BJ (cell line): ENCODE measurements around the gene CRIP3. TPM values are rescaled to one million over a fixed set of nuclear protein-coding genes. Genes with fewer than 3 reads are reported as not detected.

Experiments
- CTCF ChIA-PET: fragments of 350-600 bp; formaldehyde crosslinking; extraction: SDS; loops from one replicate; lab custom pipeline; 2021; ENCODE audit warnings: antibody characterized with exemption, inconsistent platforms; lab: Yijun Ruan, JAX
- POLR2A ChIA-PET: fragments of 300-600 bp; sonication (Branson Sonifier 250); formaldehyde crosslinking; extraction: SDS; loops from one replicate; lab custom pipeline; 2021; ENCODE audit warnings: antibody characterized with exemption; lab: Charles Lee
- DNase-seq: peaks from one replicate; pipeline ENCODE4 v3.0.0-alpha.2; 2011; ENCODE audit warnings: low read depth
- H3K27me3 ChIP-seq: 2 replicates; pipeline ENCODE4 v1.6.0; 2011; ENCODE audit warnings: low read length; ENCODE audit not compliant: control insufficient read depth, insufficient read depth
- H3K36me3 ChIP-seq: 2 replicates; pipeline ENCODE4 v1.5.1; 2011; ENCODE audit warnings: low read length; ENCODE audit not compliant: control insufficient read depth, insufficient read depth
- H3K4me3 ChIP-seq: 2 replicates; pipeline ENCODE4 v1.5.1; 2011; ENCODE audit warnings: low read depth, mild to moderate bottlenecking, control low read depth, low read length
- polyA plus RNA-seq: library from polyadenylated mRNA; depleted of rRNA; stranded (reverse); fragments of >200 nt; gene quantifications from 2 replicates; pipeline ENCODE4 v1.2.3, GENCODE V29; 2011
- TF ChIP-seq, protein P1 (sequence below): IDR thresholded peaks from 2 replicates; pipeline ENCODE4 v1.5.1; 2011; ENCODE audit warnings: low read depth, mild to moderate bottlenecking, control low read depth, inconsistent platforms, low read length, moderate library complexity; ENCODE audit not compliant: insufficient read depth

Gene CRIP3
- polyA plus RNA-seq, 1 experiment, result not detected

GRCh38 chr6:43284991-43285781, 23.4 kb downstream of the CRIP3 start:
- no peak for DNase-seq
- H3K27me3 ChIP-seq, result peaks cover 7% of the 10 kb centered on the region
- ChIA-PET CTCF (no interaction called here), POLR2A (no interaction called here)
- no peak overlapping the region for H3K4me3 ChIP-seq
- no peaks in the 10 kb centered on the region for H3K36me3 ChIP-seq
- TF ChIP-seq, protein P1, sequence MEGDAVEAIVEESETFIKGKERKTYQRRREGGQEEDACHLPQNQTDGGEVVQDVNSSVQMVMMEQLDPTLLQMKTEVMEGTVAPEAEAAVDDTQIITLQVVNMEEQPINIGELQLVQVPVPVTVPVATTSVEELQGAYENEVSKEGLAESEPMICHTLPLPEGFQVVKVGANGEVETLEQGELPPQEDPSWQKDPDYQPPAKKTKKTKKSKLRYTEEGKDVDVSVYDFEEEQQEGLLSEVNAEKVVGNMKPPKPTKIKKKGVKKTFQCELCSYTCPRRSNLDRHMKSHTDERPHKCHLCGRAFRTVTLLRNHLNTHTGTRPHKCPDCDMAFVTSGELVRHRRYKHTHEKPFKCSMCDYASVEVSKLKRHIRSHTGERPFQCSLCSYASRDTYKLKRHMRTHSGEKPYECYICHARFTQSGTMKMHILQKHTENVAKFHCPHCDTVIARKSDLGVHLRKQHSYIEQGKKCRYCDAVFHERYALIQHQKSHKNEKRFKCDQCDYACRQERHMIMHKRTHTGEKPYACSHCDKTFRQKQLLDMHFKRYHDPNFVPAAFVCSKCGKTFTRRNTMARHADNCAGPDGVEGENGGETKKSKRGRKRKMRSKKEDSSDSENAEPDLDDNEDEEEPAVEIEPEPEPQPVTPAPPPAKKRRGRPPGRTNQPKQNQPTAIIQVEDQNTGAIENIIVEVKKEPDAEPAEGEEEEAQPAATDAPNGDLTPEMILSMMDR, result no peak

GRCh38 chr6:43283905-43284304, 24.7 kb downstream of the CRIP3 start:
- ChIA-PET CTCF (no interaction called here), POLR2A (no interaction called here)
- Histone ChIP-seq H3K36me3 (no peaks in the 10 kb centered on the region), H3K27me3 (peaks cover 7% of the 10 kb centered on the region), H3K4me3 (no peak overlapping the region)
- TF ChIP-seq, protein P1, result no peak
- DNase-seq, result no peak

GRCh38 chr6:43283514-43283901, 25.1 kb downstream of the CRIP3 start:
- POLR2A ChIA-PET, result no interaction called here
- TF ChIP-seq, protein P1, result no peak
- no peak for DNase-seq
- Histone ChIP-seq H3K27me3 (peaks cover 7% of the 10 kb centered on the region), H3K36me3 (no peaks in the 10 kb centered on the region), H3K4me3 (no peak overlapping the region)
- CTCF ChIA-PET, result no interaction called here

DNA sequence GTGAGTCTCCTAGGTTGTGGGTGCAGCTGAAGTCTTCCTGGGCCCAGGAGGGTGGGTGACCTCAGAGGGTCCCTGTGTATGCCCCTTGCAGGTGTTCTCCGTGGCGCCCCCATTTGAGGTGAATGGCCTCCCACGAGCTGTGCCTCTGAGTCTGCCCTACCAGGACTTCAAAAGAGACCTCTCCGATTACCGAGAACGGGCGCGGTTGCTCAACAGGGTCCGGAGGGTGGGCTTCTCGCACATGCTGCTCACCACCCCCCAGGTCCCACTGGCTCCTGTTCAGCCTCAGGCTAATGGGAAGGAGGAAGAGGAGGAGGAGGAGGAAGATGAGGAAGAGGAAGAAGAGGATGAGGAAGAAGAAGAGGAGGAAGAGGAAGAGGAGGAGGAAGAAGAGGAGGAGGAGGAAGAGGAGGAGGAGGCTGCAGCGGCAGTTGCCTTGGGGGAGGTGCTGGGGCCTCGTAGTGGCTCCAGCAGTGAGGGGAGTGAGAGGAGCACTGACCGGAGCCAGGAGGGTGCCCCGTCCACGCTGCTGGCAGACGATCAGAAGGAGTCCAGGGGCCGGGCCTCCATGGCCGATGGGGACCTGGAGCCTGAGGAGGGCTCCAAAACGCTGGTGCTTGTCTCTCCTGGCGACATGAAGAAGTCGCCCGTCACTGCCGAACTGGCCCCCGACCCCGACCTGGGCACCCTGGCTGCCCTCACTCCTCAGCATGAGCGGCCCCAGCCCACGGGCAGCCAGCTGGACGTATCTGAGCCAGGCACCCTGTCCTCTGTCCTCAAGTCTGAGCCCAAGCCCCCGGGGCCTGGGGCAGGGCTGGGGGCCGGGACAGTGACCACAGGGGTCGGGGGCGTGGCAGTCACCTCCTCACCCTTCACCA, 25.8 kb downstream of the CRIP3 start:
- peaks cover 7% of the 10 kb centered on the region for H3K27me3 ChIP-seq
- CTCF ChIA-PET, result interaction anchor here (1.9 kb wide), 1 partner anchor 14 kb away, joined by 5 read pairs; no protein-coding TSS in a partner anchor
- TF ChIP-seq, protein P1, result no peak
- H3K4me3 ChIP-seq, result no peak overlapping the region
- H3K36me3 ChIP-seq, result no peaks in the 10 kb centered on the region
- POLR2A ChIA-PET, result no interaction called here
- DNase-seq, result no peak

- TF ChIP-seq, protein P1, result no peak
- Histone ChIP-seq H3K4me3 (no peak overlapping the region), H3K36me3 (no peaks in the 10 kb centered on the region), H3K27me3 (peaks cover 7% of the 10 kb centered on the region)
- DNase-seq, result no peak
- ChIA-PET POLR2A (interaction anchor here (0.6 kb wide), 1 partner anchor 27 kb away, joined by 5 read pairs; no protein-coding TSS in a partner anchor), CTCF (interaction anchor here (1.0 to 1.9 kb wide), 2 partner anchors 14 to 171 kb away, joined by 3 to 5 read pairs; no protein-coding TSS in a partner anchor)
These were observed 26.6 kb downstream of the CRIP3 start for GRCh38 chr6:43282060-43282459.
